Measurements from ENCODE around the gene ALG12.
"Not testable (repeated sequence)": the region's sequence is repeated elsewhere in the genome, so short reads cannot be mapped to it uniquely, and the experiment has no call there.

ALG12 gene

GRCh38 chr22:49948958-49949913 is 31.0 kb upstream of the ALG12 start:
- H3K4me3 ChIP-seq (replicated peaks in 1 of 2; ENCODE audit: low read depth in 2 of 2, low read length in 2 of 2) = no peak overlapping the region
- no peak for DNase-seq (ENCODE audit: low read depth in 2 of 2)
- no peak for TF ChIP-seq CTCF (IDR thresholded peaks at IDR 0.05; ENCODE audit: low read depth, low read length)

DNA sequence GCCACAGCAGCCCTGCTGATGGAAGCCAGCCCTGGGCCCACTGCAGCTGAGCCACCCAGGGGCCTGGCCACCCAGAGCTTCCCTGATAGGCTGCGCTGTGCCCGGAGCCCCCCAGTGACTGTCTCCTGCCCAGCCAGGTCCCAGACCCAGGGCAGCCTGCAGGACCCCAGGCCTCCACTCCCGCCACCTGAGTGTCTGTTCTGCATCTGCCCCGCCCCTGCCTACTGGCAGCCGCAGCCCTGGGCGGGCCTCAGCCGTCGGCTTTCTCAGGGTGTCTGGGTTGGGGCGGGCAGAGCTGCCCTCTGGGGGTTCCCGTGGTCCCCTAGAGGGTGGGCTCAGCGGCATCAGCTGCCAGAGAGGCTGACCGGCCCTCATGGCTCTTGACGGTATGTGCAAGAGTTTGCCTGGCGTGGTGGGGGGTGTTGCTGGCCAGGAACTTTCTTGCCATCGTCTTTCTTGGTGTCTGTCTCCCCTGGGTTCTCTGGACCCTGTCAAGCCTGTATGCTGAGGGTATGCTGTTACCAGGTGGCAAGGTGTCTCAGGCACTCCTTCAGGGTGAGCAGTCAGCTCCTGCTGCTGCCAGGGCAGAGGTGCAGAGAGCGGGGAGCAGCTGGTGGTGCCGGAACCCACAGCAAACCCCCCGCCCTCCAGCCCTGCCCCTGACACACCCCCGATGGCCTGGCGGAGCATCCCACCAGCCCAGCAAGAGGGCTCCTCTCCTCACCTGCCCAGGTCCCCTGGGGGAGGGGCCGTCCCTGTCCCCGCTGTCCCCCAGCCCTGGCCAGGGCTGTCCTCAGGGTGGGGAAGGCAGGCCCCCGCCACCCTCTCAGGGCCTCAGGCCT is 30.1 kb upstream of the ALG12 start:
- no peak for TF ChIP-seq CTCF (IDR thresholded peaks at IDR 0.05; ENCODE audit: low read depth, low read length)
- H3K4me3 ChIP-seq (replicated peaks in 1 of 2; ENCODE audit: low read depth in 2 of 2, low read length in 2 of 2) = no peak overlapping the region
- DNase-seq (ENCODE audit: low read depth in 2 of 2) = no peak

DNA sequence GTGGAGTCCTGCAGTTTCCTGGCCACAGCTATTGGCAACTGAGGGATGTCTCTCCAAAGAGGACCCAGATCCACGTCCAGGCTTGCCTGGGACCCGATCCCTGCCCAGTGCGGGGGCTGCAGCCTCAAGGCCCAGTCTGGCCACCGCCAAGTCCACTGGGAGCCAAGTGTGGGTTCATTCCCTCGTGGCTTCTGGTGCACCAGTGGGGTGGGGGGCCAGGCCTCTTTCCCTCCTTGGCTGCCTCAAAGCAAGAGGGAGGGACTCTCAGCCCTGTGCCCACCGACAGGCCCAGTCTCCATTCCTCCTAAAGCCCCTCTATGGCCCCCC is 29.0 kb upstream of the ALG12 start:
- H3K4me3 ChIP-seq (replicated peaks in 1 of 2; ENCODE audit: low read depth in 2 of 2, low read length in 2 of 2) = no peak overlapping the region
- no peak for TF ChIP-seq CTCF (IDR thresholded peaks at IDR 0.05; ENCODE audit: low read depth, low read length)
- DNase-seq (ENCODE audit: low read depth in 2 of 2) = no peak

DNA sequence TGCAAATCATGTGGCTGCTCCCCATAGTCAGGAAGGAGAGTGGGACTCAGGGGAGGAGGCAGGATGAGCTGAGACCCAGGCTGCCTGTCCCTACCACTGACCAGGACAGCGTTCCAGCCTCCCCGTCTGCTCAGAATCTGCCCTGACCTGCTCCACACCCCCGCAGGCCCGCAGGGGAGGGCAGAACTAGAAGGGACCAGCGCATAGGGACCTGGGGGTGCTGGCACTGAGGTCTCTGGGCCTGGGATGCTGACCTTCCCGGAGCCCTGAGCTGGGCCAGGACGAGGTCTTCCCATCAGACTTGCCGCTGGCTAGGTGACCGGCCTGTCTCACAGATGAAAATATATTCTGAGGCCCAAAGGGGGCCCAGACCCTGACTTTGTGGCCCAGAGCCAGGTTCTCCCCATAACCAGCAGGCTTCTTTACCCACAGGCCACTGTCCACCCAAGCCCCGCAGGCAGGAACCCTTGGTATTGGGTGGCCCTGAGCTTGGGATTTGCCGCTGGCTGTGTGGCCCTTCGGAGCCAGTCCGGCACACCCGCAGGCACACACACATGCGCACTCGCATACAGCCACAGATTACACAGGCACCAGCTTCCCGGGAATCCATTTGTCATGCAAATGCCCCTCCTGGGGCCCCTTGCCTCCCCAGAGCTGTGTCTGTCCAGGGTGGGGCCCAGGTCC is 28.5 kb upstream of the ALG12 start:
- no peak for TF ChIP-seq CTCF (IDR thresholded peaks at IDR 0.05; ENCODE audit: low read depth, low read length)
- no peak overlapping the region for H3K4me3 ChIP-seq (replicated peaks in 1 of 2; ENCODE audit: low read depth in 2 of 2, low read length in 2 of 2)
- no peak for DNase-seq (ENCODE audit: low read depth in 2 of 2)

DNA sequence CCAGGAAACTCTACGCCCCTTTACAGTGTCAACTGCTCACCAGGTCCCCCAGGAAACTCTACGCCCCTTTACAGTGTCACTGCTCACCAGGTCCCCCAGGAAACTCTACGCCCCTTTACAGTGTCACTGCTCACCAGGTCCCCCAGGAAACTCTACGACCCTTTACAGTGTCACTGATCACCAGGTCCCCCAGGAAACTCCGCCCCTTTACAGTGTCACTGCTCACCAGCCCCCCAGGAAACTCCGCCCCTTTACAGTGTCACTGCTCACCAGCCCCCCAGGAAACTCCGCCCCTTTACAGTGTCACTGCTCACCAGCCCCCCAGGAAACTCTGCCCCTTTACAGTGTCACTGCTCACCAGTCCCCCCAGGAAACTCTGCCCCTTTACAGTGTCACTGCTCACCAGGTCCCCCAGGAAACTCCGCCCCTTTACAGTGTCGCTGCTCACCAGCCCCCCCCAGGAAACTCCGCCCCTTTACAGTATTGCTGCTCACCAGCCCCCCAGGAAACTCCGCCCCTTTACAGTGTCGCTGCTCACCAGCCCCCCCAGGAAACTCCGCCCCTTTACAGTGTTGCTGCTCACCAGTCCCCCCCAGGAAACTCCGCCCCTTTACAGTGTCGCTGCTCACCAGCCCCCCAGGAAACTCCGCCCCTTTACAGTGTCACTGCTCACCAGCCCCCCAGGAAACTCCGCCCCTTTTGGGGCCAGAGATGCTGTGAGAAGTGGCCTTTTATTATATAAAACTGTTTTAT is 27.0 kb upstream of the ALG12 start:
- H3K4me3 ChIP-seq (replicated peaks in 1 of 2; ENCODE audit: low read depth in 2 of 2, low read length in 2 of 2); DNase-seq (ENCODE audit: low read depth in 2 of 2): not testable (repeated sequence)

DNA sequence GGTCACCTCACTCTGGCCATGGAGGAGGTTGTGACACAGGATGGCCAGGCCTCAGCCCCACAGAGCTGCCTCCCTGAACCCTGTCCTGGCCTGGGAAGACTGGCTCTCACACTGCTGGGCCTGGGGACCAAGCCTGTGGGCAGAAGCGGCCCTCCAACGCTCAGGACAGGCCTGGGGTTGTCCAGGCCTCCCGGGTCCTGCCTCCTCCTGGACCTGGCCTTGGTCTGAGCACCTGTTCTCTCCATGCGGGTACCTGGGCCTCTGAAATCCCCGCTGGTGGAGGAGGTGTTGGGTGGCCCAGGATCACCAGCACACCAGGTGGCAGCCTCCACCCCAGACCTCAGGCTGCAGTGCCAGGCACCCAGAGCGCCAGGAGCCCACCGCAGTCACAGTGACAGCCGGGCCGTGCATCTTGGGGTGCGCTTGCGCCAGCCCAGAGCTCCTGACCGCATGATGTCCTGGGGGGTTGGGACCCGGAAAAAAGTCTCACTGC is 26.2 kb upstream of the ALG12 start:
- TF ChIP-seq CTCF (IDR thresholded peaks at IDR 0.05; ENCODE audit: low read depth, low read length) = no peak
- DNase-seq (ENCODE audit: low read depth in 2 of 2) = no peak
- no peak overlapping the region for H3K4me3 ChIP-seq (replicated peaks in 1 of 2; ENCODE audit: low read depth in 2 of 2, low read length in 2 of 2)
